Liver (tissue), 9 donors: ENCODE measurements around the gene TPM3. TPM values are rescaled to one million over a fixed set of nuclear protein-coding genes. Genes with fewer than 3 reads are reported as not detected.

Source experiments
- DNase-seq: peaks from one replicate; pipeline ENCODE4 v3.0.0-alpha.2; 2017; ENCODE audit warnings: low spot score
- H3K27ac ChIP-seq, 2 donors: one replicate each; pipeline ENCODE4 v1.7.0; 2013; ENCODE audit warnings: inconsistent platforms in 2 of 2, low read length in 2 of 2, control low read depth in 1 of 2, low read depth in 1 of 2, mild to moderate bottlenecking in 1 of 2
- H3K27me3 ChIP-seq, 4 donors: one replicate each; pipeline versions ENCODE4 v1.6.1 to v1.7.0; 2013; ENCODE audit warnings: low read length in 3 of 4, inconsistent platforms in 1 of 4, mild to moderate bottlenecking in 1 of 4, moderate library complexity in 1 of 4; ENCODE audit not compliant: control insufficient read depth in 4 of 4, insufficient read depth in 4 of 4
- H3K36me3 ChIP-seq, 4 donors: one replicate each; pipeline versions ENCODE4 v1.6.1 to v1.7.0; 2013; ENCODE audit warnings: low read length in 3 of 4, mild to moderate bottlenecking in 3 of 4, low read depth in 1 of 4, moderate library complexity in 1 of 4; ENCODE audit not compliant: control insufficient read depth in 4 of 4, insufficient read depth in 3 of 4
- H3K4me1 ChIP-seq, 4 donors: one replicate each; pipeline versions ENCODE4 v1.6.1 to v1.7.0; 2013; ENCODE audit warnings: low read length in 3 of 4, mild to moderate bottlenecking in 3 of 4, moderate library complexity in 1 of 4; ENCODE audit not compliant: control insufficient read depth in 4 of 4, insufficient read depth in 4 of 4
- H3K4me3 ChIP-seq, 3 donors: one replicate each; pipeline versions ENCODE4 v1.6.1 to v1.7.0; 2013; ENCODE audit warnings: low read length in 3 of 3, control low read depth in 1 of 3, low read depth in 1 of 3, mild to moderate bottlenecking in 1 of 3
- H3K9ac ChIP-seq, 2 donors: one replicate each; pipeline ENCODE4 v1.7.0; 2013; ENCODE audit warnings: low read length in 2 of 2, mild to moderate bottlenecking in 2 of 2, moderate library complexity in 2 of 2, control low read depth in 1 of 2, low read depth in 1 of 2
- H3K9me3 ChIP-seq, 4 donors: one replicate each; pipeline versions ENCODE4 v1.6.1 to v1.7.0; 2013; ENCODE audit warnings: low read length in 3 of 4; ENCODE audit not compliant: control insufficient read depth in 4 of 4
- ATF3 ChIP-seq: IDR thresholded peaks from 2 replicates; pipeline ENCODE4 v1.6.1; 2016; ENCODE audit warnings: antibody characterized with exemption
- EGR1 ChIP-seq, 2 donors: IDR thresholded peaks; 2 replicates each; pipeline ENCODE4 v1.6.1; 2016 to 2018; ENCODE audit warnings: antibody characterized with exemption in 2 of 2, low read depth in 2 of 2
- FOXA1 ChIP-seq: IDR thresholded peaks from 2 replicates; pipeline ENCODE4 v1.6.1; 2016; ENCODE audit warnings: antibody characterized with exemption
- FOXA2 ChIP-seq: IDR thresholded peaks from 2 replicates; pipeline ENCODE4 v1.6.1; 2016; ENCODE audit warnings: antibody characterized with exemption
- GABPA ChIP-seq, 2 donors: IDR thresholded peaks in 1 of 2; conservative IDR thresholded peaks in 1 of 2; 2 replicates each; pipeline ENCODE4 v1.6.1; 2016; ENCODE audit warnings: antibody characterized with exemption in 2 of 2, mild to moderate bottlenecking in 1 of 2, moderate library complexity in 1 of 2
- HNF4A ChIP-seq, 2 donors: conservative IDR thresholded peaks; 2 replicates each; pipeline ENCODE4 v1.6.1; 2016; ENCODE audit warnings: antibody characterized with exemption in 2 of 2, mild to moderate bottlenecking in 2 of 2
- HNF4G ChIP-seq: IDR thresholded peaks from 2 replicates; pipeline ENCODE4 v1.6.1; 2016; ENCODE audit warnings: antibody characterized with exemption
- JUND ChIP-seq, 2 donors: IDR thresholded peaks; 2 replicates each; pipeline ENCODE4 v1.6.1; 2016; ENCODE audit warnings: antibody characterized with exemption in 2 of 2
- MAX ChIP-seq: IDR thresholded peaks from 2 replicates; pipeline ENCODE4 v1.6.1; 2016; ENCODE audit warnings: antibody characterized with exemption
- NR2F2 ChIP-seq: IDR thresholded peaks from 2 replicates; pipeline ENCODE4 v1.6.1; 2016; ENCODE audit warnings: antibody characterized with exemption
- RAD21 ChIP-seq, 2 donors: IDR thresholded peaks; 2 replicates each; pipeline ENCODE4 v1.6.1; 2016; ENCODE audit warnings: antibody characterized with exemption in 2 of 2, mild to moderate bottlenecking in 2 of 2
- REST ChIP-seq: IDR thresholded peaks from 2 replicates; pipeline ENCODE4 v1.6.1; 2016; ENCODE audit warnings: antibody characterized with exemption, mild to moderate bottlenecking
- RXRA ChIP-seq, 2 donors: IDR thresholded peaks; 2 replicates each; pipeline ENCODE4 v1.6.1; 2017 to 2018; ENCODE audit warnings: antibody characterized with exemption in 2 of 2, mild to moderate bottlenecking in 1 of 2
- SP1 ChIP-seq: IDR thresholded peaks from 2 replicates; pipeline ENCODE4 v1.6.1; 2018; ENCODE audit warnings: antibody characterized with exemption, mild to moderate bottlenecking
- TAF1 ChIP-seq: conservative IDR thresholded peaks from 2 replicates; pipeline ENCODE4 v1.6.1; 2016; ENCODE audit warnings: antibody characterized with exemption, mild to moderate bottlenecking
- YY1 ChIP-seq: IDR thresholded peaks from 2 replicates; pipeline ENCODE4 v1.6.1; 2016; ENCODE audit warnings: antibody characterized with exemption, mild to moderate bottlenecking
- ZBTB33 ChIP-seq: IDR thresholded peaks from 2 replicates; pipeline ENCODE4 v1.6.1; 2016; ENCODE audit warnings: antibody characterized with exemption
- WGBS: extraction: QIAGEN DNeasy Blood & Tissue Kit; methylation state at CpG from one replicate; pipeline ENCODE4 v1.1.7; 2013; 5-methylcytosine and 5-hydroxymethylcytosine counted together
- polyA plus RNA-seq, 2 donors: library from polyadenylated mRNA; stranded (reverse) in 1 of 2; unstranded in 1 of 2; fragments of 200-250 nt in 1 of 2; fragments of >200 nt in 1 of 2; fragmentation: Nextera tagmentation in 1 of 2; extraction: Ambion mirVana in 1 of 2; gene quantifications; one replicate each; pipeline versions ENCODE4 v1.2.1 to v1.2.3, GENCODE V29; 2013 to 2015
- total RNA-seq, 2 donors: library from RNA; depleted of rRNA; stranded (reverse); fragments of >200 nt; gene quantifications; one replicate each; pipeline ENCODE4 v1.2.3, GENCODE V29; 2014
- donor health status: healthy.
- donor health status: healthy.
- donor health status: healthy.
- donor health status: healthy.
- donor health status: healthy.

TPM3 gene
- total and polyA plus RNA-seq, 4 donors: 89.6 to 120 (median 109) TPM

- Histone ChIP-seq H3K36me3 (peaks cover 17 to 53% (median 43%) of the 10 kb centered on the region in 4 donors), H3K4me1 (peaks cover 11 to 32% (median 23%) of the 10 kb centered on the region in 4 donors)
Measured at GRCh38 chr1:154237880-154238506, 46.1 kb upstream of the TPM3 start.

GRCh38 chr1:154237435-154237834, 45.5 kb upstream of the TPM3 start:
- H3K9ac ChIP-seq: no peak overlapping the region
- no peak for DNase-seq
- no peaks in the 10 kb centered on the region for H3K27me3 ChIP-seq
- H3K36me3 ChIP-seq: peaks cover 17 to 51% (median 39%) of the 10 kb centered on the region in 4 donors
- H3K4me1 ChIP-seq: peaks cover 11 to 32% (median 23%) of the 10 kb centered on the region in 4 donors
- WGBS: 28% methylated on average over 2 of the region's 2 CpGs
- H3K4me3 ChIP-seq: no peak overlapping the region
- peak overlapping the region; percentile 1 to 46 for H3K27ac ChIP-seq
- no peaks in the 10 kb centered on the region for H3K9me3 ChIP-seq
- TF ChIP-seq GABPA (IDR thresholded peaks at IDR 0.05 in 1 of 2, conservative IDR thresholded peaks at IDR 0.05 in 1 of 2) (peak in 1 of 2 donors; percentile 69), FOXA2 (peak; percentile 62), REST (peak; percentile 59), MAX (peak; percentile 59), NR2F2 (peak; percentile 55), TAF1 (no peak), SP1 (peak; percentile 91), YY1 (peak; percentile 86), JUND (IDR thresholded peaks at IDR 0.05) (peak; percentile 84 to 91), FOXA1 (peak; percentile 47), RXRA (IDR thresholded peaks at IDR 0.05) (peak; percentile 92 to 95), ZBTB33 (peak; percentile 79), EGR1 (IDR thresholded peaks at IDR 0.05; ENCODE audit: low read depth in 2 of 2) (peak in 1 of 2 donors; percentile 31), HNF4A (conservative IDR thresholded peaks at IDR 0.05) (peak; percentile 98 to 99), RAD21 (IDR thresholded peaks at IDR 0.05) (peak in 1 of 2 donors; percentile 22), ATF3 (peak; percentile 12)

More at GRCh38 chr1:154237880-154238506, 46.1 kb upstream of the TPM3 start:
- Histone ChIP-seq H3K9ac (no peak overlapping the region), H3K4me3 (peak overlapping the region in 1 of 3 donors; percentile 31), H3K9me3 (no peaks in the 10 kb centered on the region), H3K27me3 (no peaks in the 10 kb centered on the region), H3K27ac (peak overlapping the region; percentile 1 to 46)
- TF ChIP-seq NR2F2 (no peak), HNF4A (conservative IDR thresholded peaks at IDR 0.05) (no peak), ATF3 (no peak), FOXA2 (no peak), HNF4G (no peak), FOXA1 (no peak), EGR1 (IDR thresholded peaks at IDR 0.05; ENCODE audit: low read depth in 2 of 2) (no peak), ZBTB33 (no peak), YY1 (no peak), RAD21 (IDR thresholded peaks at IDR 0.05) (no peak), GABPA (IDR thresholded peaks at IDR 0.05 in 1 of 2, conservative IDR thresholded peaks at IDR 0.05 in 1 of 2) (no peak)
- DNase-seq: no peak
- WGBS: 45% methylated on average over 6 of the region's 6 CpGs
